H1 (cell line): ENCODE measurements around the gene TCF19. TPM values are rescaled to one million over a fixed set of nuclear protein-coding genes. Genes with fewer than 3 reads are reported as not detected.

Experiments
- CTCF ChIA-PET: fragments of 300-600 bp; sonication (Branson Sonifier 250); formaldehyde crosslinking; loops from one replicate; lab custom pipeline; 2021; ENCODE audit not compliant: partially characterized antibody; lab: Charles Lee
- POLR2A ChIA-PET: fragments of 300-600 bp; sonication (Branson Sonifier 250); formaldehyde crosslinking; loops from one replicate; lab custom pipeline; 2021; ENCODE audit warnings: inconsistent platforms; ENCODE audit not compliant: partially characterized antibody; lab: Charles Lee
- DNase-seq, 2 experiments: peaks; one replicate each; pipeline versions ENCODE4 v3.0.0 to v3.0.0-alpha.2; 2010 to 2022; ENCODE audit warnings: low spot score in 2 of 2, low read depth in 1 of 2, mixed read lengths in 1 of 2
- FAIRE-seq: peaks from 2 replicates; lab custom pipeline; 2011; peaks lifted over from hg19 to GRCh38; lab: Jason Lieb, UNC
- H2AFZ ChIP-seq: 2 replicates; pipeline ENCODE4 v1.8.1; 2012; ENCODE audit warnings: low read length, inconsistent platforms
- H2AK5ac ChIP-seq: 2 replicates; pipeline ENCODE4 v1.6.1; 2013; ENCODE audit warnings: low read depth, low read length
- H2BK120ac ChIP-seq: replicated peaks from 2 replicates; pipeline ENCODE3; 2013; ENCODE audit warnings: low read depth, low read length, inconsistent platforms
- H2BK12ac ChIP-seq: 2 replicates; pipeline ENCODE4 v1.6.1; 2013; ENCODE audit warnings: low read depth, low read length
- H2BK15ac ChIP-seq: 2 replicates; pipeline ENCODE4 v1.6.1; 2013; ENCODE audit warnings: low read length
- H2BK20ac ChIP-seq: 2 replicates; pipeline ENCODE4 v1.6.1; 2013; ENCODE audit warnings: low read length
- H2BK5ac ChIP-seq: 2 replicates; pipeline ENCODE4 v1.6.1; 2013; ENCODE audit warnings: low read depth, low read length
- H3K14ac ChIP-seq: 2 replicates; pipeline ENCODE4 v1.6.1; 2013; ENCODE audit warnings: inconsistent platforms; ENCODE audit not compliant: insufficient read length
- H3K18ac ChIP-seq: 2 replicates; pipeline ENCODE4 v1.6.1; 2013; ENCODE audit warnings: low read length; ENCODE audit errors: extremely low read depth
- H3K23ac ChIP-seq: 2 replicates; pipeline ENCODE4 v1.6.1; 2013; ENCODE audit warnings: inconsistent platforms; ENCODE audit not compliant: insufficient read length
- H3K23me2 ChIP-seq: 2 replicates; pipeline ENCODE4 v1.6.1; 2013; ENCODE audit warnings: low read depth, low read length
- H3K27ac ChIP-seq: 2 replicates; pipeline ENCODE4 v1.6.1; 2011; ENCODE audit warnings: low read depth, low read length, inconsistent platforms
- H3K27me3 ChIP-seq, 4 experiments: replicated peaks in 1 of 4; 1 replicate in 1 of 4; 2 replicates in 3 of 4; pipeline versions ENCODE4 v1.6.1 to v1.8.1; 2011 to 2013; ENCODE audit warnings: low read length in 3 of 4, mild to moderate bottlenecking in 3 of 4, inconsistent platforms in 2 of 4, mixed read lengths in 2 of 4, moderate library complexity in 1 of 4; ENCODE audit not compliant: control insufficient read depth in 3 of 4, insufficient read depth in 3 of 4; ENCODE audit errors: extremely low read depth in 1 of 4
- H3K36me3 ChIP-seq, 4 experiments: 2 replicates each; pipeline versions ENCODE4 v1.6.1 to v1.8.1; 2011 to 2013; ENCODE audit warnings: mild to moderate bottlenecking in 4 of 4, low read length in 3 of 4, moderate library complexity in 2 of 4, control low read depth in 1 of 4, inconsistent platforms in 1 of 4; ENCODE audit not compliant: insufficient read depth in 4 of 4, control insufficient read depth in 2 of 4
- H3K4ac ChIP-seq: replicated peaks from 2 replicates; pipeline ENCODE3; 2013; ENCODE audit warnings: low read length, low read depth, mixed read lengths, inconsistent platforms; ENCODE audit not compliant: insufficient read length
- H3K4me1 ChIP-seq, 4 experiments: replicated peaks in 1 of 4; 1 replicate in 1 of 4; 2 replicates in 3 of 4; pipeline versions ENCODE4 v1.6.1 to v1.8.1; 2011 to 2013; ENCODE audit warnings: low read length in 3 of 4, inconsistent platforms in 2 of 4, mixed read lengths in 1 of 4; ENCODE audit not compliant: insufficient read depth in 4 of 4, control insufficient read depth in 3 of 4
- H3K4me2 ChIP-seq, 2 experiments: 2 replicates each; pipeline versions ENCODE4 v1.6.1 to v1.8.1; 2011 to 2013; ENCODE audit warnings: low read depth in 2 of 2, low read length in 2 of 2, control low read depth in 1 of 2, inconsistent platforms in 1 of 2, mild to moderate bottlenecking in 1 of 2; ENCODE audit not compliant: insufficient read depth in 1 of 2
- H3K4me3 ChIP-seq, 4 experiments: fragments of 200-600, 300-600 bp in 1 of 4; sonication (generic), shearing (Covaris generic), sonication (Bioruptor Twin) in 1 of 4; 2 replicates each; pipeline versions ENCODE4 v1.5.1 to v1.8.1; 2011 to 2016; ENCODE audit warnings: low read length in 4 of 4, low read depth in 3 of 4, control low read depth in 2 of 4, inconsistent platforms in 2 of 4, mild to moderate bottlenecking in 2 of 4, mixed read lengths in 1 of 4, moderate library complexity in 1 of 4; ENCODE audit not compliant: insufficient read depth in 2 of 4; ENCODE audit errors: extremely low read depth in 1 of 4
- H3K56ac ChIP-seq: replicated peaks from 2 replicates; pipeline ENCODE3; 2013; ENCODE audit warnings: low read depth, mild to moderate bottlenecking, mixed read lengths, low read length, inconsistent platforms; ENCODE audit not compliant: insufficient read length
- H3K79me1 ChIP-seq: 2 replicates; pipeline ENCODE4 v1.6.1; 2013; ENCODE audit warnings: low read depth, low read length, control low read depth
- H3K79me2 ChIP-seq, 2 experiments: 2 replicates each; pipeline versions ENCODE4 v1.6.1 to v1.8.1; 2012 to 2013; ENCODE audit warnings: low read length in 2 of 2, mild to moderate bottlenecking in 2 of 2, inconsistent platforms in 1 of 2; ENCODE audit not compliant: insufficient read depth in 2 of 2, control insufficient read depth in 1 of 2
- H3K9ac ChIP-seq, 4 experiments: replicated peaks in 1 of 4; 1 replicate in 1 of 4; 2 replicates in 3 of 4; pipeline versions ENCODE4 v1.6.1 to v1.8.1; 2011 to 2013; ENCODE audit warnings: low read depth in 3 of 4, low read length in 3 of 4, control low read depth in 2 of 4, mild to moderate bottlenecking in 2 of 4, moderate library complexity in 2 of 4, inconsistent platforms in 1 of 4; ENCODE audit errors: extremely low read depth in 1 of 4
- H3K9me3 ChIP-seq, 2 experiments: 2 replicates each; pipeline versions ENCODE4 v1.6.1 to v1.8.1; 2012 to 2013; ENCODE audit warnings: mild to moderate bottlenecking in 2 of 2, moderate library complexity in 2 of 2, control low read depth in 1 of 2, inconsistent platforms in 1 of 2, low read depth in 1 of 2, low read length in 1 of 2, mixed read lengths in 1 of 2; ENCODE audit not compliant: insufficient read depth in 2 of 2
- H4K20me1 ChIP-seq, 2 experiments: replicated peaks in 1 of 2; 2 replicates each; pipeline versions ENCODE3 to v1.8.1; 2011 to 2013; ENCODE audit warnings: inconsistent platforms in 2 of 2, low read length in 2 of 2, mild to moderate bottlenecking in 1 of 2; ENCODE audit not compliant: insufficient read depth in 2 of 2, control insufficient read depth in 1 of 2
- H4K5ac ChIP-seq: 2 replicates; pipeline ENCODE4 v1.6.1; 2013; ENCODE audit warnings: low read length, low read depth, mixed read lengths, inconsistent platforms; ENCODE audit not compliant: insufficient read length
- H4K8ac ChIP-seq: 2 replicates; pipeline ENCODE4 v1.8.0; 2013; ENCODE audit warnings: mild to moderate bottlenecking, moderate library complexity, low read length, inconsistent platforms; ENCODE audit not compliant: insufficient read depth; ENCODE audit errors: extremely low read depth
- H4K91ac ChIP-seq: replicated peaks from 2 replicates; pipeline ENCODE3; 2013; ENCODE audit warnings: low read length, mixed read lengths, inconsistent platforms; ENCODE audit not compliant: insufficient read length
- BACH1 ChIP-seq: IDR thresholded peaks from 2 replicates; pipeline ENCODE4 v1.6.1; 2012; ENCODE audit warnings: low read length, improper control_type of control experiment
- POLR2AphosphoS5 ChIP-seq: IDR thresholded peaks from 2 replicates; pipeline ENCODE4 v1.6.1; 2011; ENCODE audit warnings: low read depth, low read length
- SAP30 ChIP-seq: fragments of 300-600 bp; sonication (generic); IDR thresholded peaks from 2 replicates; pipeline ENCODE4 v1.7.1; 2012; ENCODE audit warnings: low read length, moderate library complexity, mild to moderate bottlenecking, inconsistent platforms; ENCODE audit not compliant: insufficient read depth, insufficient replicate concordance
- WGBS, 2 experiments: shearing (Covaris generic) in 1 of 2; methylation state at CpG; one replicate each; pipeline versions ENCODE4 v1.1.6 to v1.1.7; 2013 to 2015; ENCODE audit warnings: low lambda C conversion rate in 2 of 2, mixed read lengths in 2 of 2, inconsistent platforms in 1 of 2, low coverage in 1 of 2, missing lambda C conversion rate in 1 of 2; ENCODE audit not compliant: insufficient replicate concordance in 2 of 2, insufficient coverage in 1 of 2, insufficient read length in 1 of 2; ENCODE audit errors: extremely low coverage in 1 of 2, missing lambda C conversion rate in 1 of 2; 5-methylcytosine and 5-hydroxymethylcytosine counted together
- polyA plus RNA-seq, 7 experiments: library from polyadenylated mRNA; depleted of rRNA in 3 of 7; stranded (reverse) in 5 of 7; unstranded in 2 of 7; fragments of >200 nt in 5 of 7; fragments of 200-250 nt in 2 of 7; gene quantifications; 1 replicate in 5 of 7; 2 replicates in 1 of 7; 4 replicates in 1 of 7; pipeline versions ENCODE4 v1.2.1 to v1.2.3, GENCODE V29; 2011 to 2013; ENCODE audit warnings: missing spikeins in 2 of 7, mixed read lengths in 2 of 7
- total RNA-seq: library from RNA; stranded (reverse); fragmentation: NEBNext Ultra II Directional; extraction: Animal tissue kit (Norgen Biotek cat#: 25700); gene quantifications from 2 replicates; pipeline ENCODE4 v1.2.1, GENCODE V29; 2021

TCF19 gene
- total and polyA plus RNA-seq, 2 of the 8 experiments (the other 6 are each of a cell fraction or from before 2014, with no cell fraction given): 7.2 to 11.0 TPM

GRCh38 chr6:31125162-31125561 lies 33.2 kb upstream of the TCF19 start:
- Histone ChIP-seq H2BK12ac (no peak overlapping the region), H4K5ac (no peak overlapping the region), H4K8ac (no peak overlapping the region), H3K18ac (peak overlapping the region; percentile 24; the same call in 1 of the 2 replicates), H3K14ac (no peak overlapping the region), H2BK20ac (peak overlapping the region; percentile 34; the same call in 1 of the 2 replicates), H3K79me1 (no peaks in the 10 kb centered on the region), H2AFZ (peak overlapping the region; percentile 88), H3K4me2 (no peak overlapping the region), H2BK120ac (no peak overlapping the region), H2BK5ac (no peak overlapping the region), H4K91ac (no peak overlapping the region), H3K79me2 (no peaks in the 10 kb centered on the region), H3K9me3 (no peaks in the 10 kb centered on the region), H3K36me3 (no peaks in the 10 kb centered on the region), H3K27me3 (no peaks in the 10 kb centered on the region; a peak in 1 of 7 replicates), H3K56ac (no peak overlapping the region), H3K27ac (no peak overlapping the region), H4K20me1 (no peaks in the 10 kb centered on the region), H3K23ac (no peak overlapping the region), H3K4me1 (peaks cover 0 to 3% (median 0%) of the 10 kb centered on the region in 4 experiments; a peak in 2 of 7 replicates), H2BK15ac (peak overlapping the region; percentile 96), H3K4me3 (no peak overlapping the region), H3K9ac (no peak overlapping the region), H3K4ac (no peak overlapping the region), H2AK5ac (no peak overlapping the region), H3K23me2 (no peaks in the 10 kb centered on the region)
- no peak for DNase-seq
- no peak for TF ChIP-seq BACH1
- no peak for TF ChIP-seq POLR2AphosphoS5
- TF ChIP-seq SAP30: no peak
- ChIA-PET POLR2A (interaction anchor here (1.0 to 68.5 kb wide), 2 partner anchors 9 to 44 kb away, joined by 3 to 2251 read pairs; partner anchors contain the start of genes CCHCR1, POU5F1, PSORS1C2 and TCF19), CTCF (interaction anchor here (0.7 to 13.5 kb wide), 5 partner anchors 10 to 446 kb away, joined by 3 to 187 read pairs (median 41); partner anchors contain the start of genes C6orf15, PSORS1C1 and PSORS1C2)
- FAIRE-seq: no peak
- 80% methylated on average over 8 of the region's 8 CpGs; no CpG with 5 or more reads in 1 of the 2 experiments for WGBS, 2 experiments
